ENCODE results near the gene ETFRF1.

ETFRF1 gene

DNA sequence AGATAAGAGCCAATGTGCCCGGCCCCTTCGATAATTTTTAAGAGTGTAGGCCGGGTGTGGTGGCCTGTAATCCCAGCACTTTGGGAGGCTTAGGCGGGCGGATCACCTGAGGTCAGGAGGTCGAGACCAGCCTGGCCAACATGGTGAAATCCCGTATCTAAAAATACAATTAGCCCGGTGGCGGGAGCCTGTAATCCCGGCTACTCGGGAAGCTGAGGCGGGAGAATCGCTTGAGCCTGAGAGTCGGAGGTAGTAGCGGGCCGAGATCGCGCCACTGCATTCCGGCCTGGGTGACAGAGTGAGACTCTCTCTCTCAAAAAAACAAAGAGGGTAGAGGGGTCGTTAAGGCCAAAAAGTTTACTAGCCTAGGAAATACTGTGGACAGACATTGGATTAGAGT is 53.1 kb downstream of the ETFRF1 start:
- H3K27me3 ChIP-seq (ENCODE audit: control insufficient read depth in 5 of 5, insufficient read depth in 4 of 5, low read length in 5 of 5), result no peaks in the 10 kb centered on the region
- peaks cover 0 to 6% (median 1%) of the 10 kb centered on the region in 5 donors for H3K36me3 ChIP-seq (ENCODE audit: control insufficient read depth in 5 of 5, insufficient read depth in 5 of 5, low read length in 5 of 5)
- no peak overlapping the region for H3K27ac ChIP-seq (ENCODE audit: low read depth, low read length)
- no peaks in the 10 kb centered on the region for H3K9me3 ChIP-seq (ENCODE audit: control insufficient read depth in 5 of 5, low read length in 5 of 5)
- peaks cover 3 to 26% (median 13%) of the 10 kb centered on the region in 5 donors for H3K4me1 ChIP-seq (ENCODE audit: control insufficient read depth in 5 of 5, insufficient read depth in 5 of 5, low read length in 5 of 5)
- no peak overlapping the region for H3K4me3 ChIP-seq (ENCODE audit: low read depth in 1 of 5, low read length in 5 of 5)
- H3K9ac ChIP-seq (ENCODE audit: low read length in 5 of 5), result no peak overlapping the region

DNA sequence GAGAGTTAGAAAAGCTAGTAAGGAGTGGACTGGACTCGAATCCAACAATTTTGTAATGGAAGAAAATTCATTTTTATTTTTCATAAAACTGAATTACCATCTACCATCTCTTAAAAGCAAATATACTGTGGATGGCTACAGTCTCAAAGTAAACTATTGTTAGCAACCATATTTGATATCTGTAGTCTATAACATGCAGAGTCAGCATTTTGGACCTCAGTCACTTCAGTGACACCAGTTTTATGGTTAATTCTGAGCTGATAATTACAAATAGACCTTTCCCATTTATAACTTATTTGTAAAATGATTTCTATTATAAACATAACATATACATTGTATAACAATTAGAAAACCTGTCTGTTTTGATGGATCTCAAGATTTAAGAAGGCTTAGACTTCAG is 53.7 kb downstream of the ETFRF1 start:
- Histone ChIP-seq H3K9ac (ENCODE audit: low read length in 5 of 5) (no peak overlapping the region), H3K9me3 (ENCODE audit: control insufficient read depth in 5 of 5, low read length in 5 of 5) (no peaks in the 10 kb centered on the region), H3K27me3 (ENCODE audit: control insufficient read depth in 5 of 5, insufficient read depth in 4 of 5, low read length in 5 of 5) (no peaks in the 10 kb centered on the region), H3K4me1 (ENCODE audit: control insufficient read depth in 5 of 5, insufficient read depth in 5 of 5, low read length in 5 of 5) (peaks cover 3 to 26% (median 13%) of the 10 kb centered on the region in 5 donors), H3K4me3 (ENCODE audit: low read depth in 1 of 5, low read length in 5 of 5) (no peak overlapping the region), H3K36me3 (ENCODE audit: control insufficient read depth in 5 of 5, insufficient read depth in 5 of 5, low read length in 5 of 5) (peaks cover 0 to 6% (median 0%) of the 10 kb centered on the region in 5 donors), H3K27ac (ENCODE audit: low read depth, low read length) (no peak overlapping the region)

DNA sequence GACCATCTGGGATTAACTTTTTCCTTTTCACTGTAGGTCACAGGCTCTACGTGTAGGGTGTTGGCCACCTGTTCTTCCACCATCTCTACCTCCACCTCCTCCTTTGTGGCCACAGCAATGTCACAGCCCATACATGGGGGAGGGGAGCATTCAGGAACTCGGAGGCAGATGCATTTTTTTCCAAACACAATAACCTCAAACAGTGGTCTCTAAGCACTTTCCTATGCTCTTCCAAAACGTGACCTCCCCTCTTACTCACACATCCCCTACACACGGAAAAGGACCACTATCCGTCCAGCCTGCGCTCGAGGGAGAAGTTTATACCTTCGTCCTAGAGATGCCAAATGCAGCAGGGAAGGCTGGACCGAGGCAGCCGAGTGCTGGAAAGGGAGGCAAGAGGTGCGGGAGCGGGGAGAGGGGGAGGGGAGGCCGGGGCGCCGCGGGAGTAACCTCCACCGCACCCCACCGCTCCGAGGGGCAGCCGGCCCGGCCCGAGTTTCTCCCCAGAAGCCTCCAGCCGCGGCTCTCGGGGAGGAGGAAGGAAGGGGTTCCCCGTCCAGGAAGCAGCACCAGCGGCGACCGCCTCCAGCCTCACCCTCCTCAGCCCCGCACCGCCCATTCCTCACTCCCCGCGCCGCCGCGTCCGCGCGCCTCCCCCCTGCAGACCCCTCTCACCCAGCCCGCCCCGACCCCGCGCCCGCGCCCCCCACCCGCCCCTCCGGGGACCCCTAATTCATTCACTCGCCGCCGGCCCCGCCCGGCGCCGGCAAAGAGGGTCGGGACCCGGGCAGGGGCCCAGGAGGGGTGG is 55.1 kb downstream of the ETFRF1 start:
- H3K4me3 ChIP-seq (ENCODE audit: low read depth in 1 of 5, low read length in 5 of 5), result peak overlapping the region; percentile 71 to 97 (median 86)
- H3K27ac ChIP-seq (ENCODE audit: low read depth, low read length), result peak overlapping the region; percentile 60
- H3K4me1 ChIP-seq (ENCODE audit: control insufficient read depth in 5 of 5, insufficient read depth in 5 of 5, low read length in 5 of 5), result peaks cover 3 to 26% (median 13%) of the 10 kb centered on the region in 5 donors
- H3K27me3 ChIP-seq (ENCODE audit: control insufficient read depth in 5 of 5, insufficient read depth in 4 of 5, low read length in 5 of 5), result no peaks in the 10 kb centered on the region
- H3K9ac ChIP-seq (ENCODE audit: low read length in 5 of 5), result peak overlapping the region; percentile 6 to 80 (median 74)
- no peaks in the 10 kb centered on the region for H3K9me3 ChIP-seq (ENCODE audit: control insufficient read depth in 5 of 5, low read length in 5 of 5)
- H3K36me3 ChIP-seq (ENCODE audit: control insufficient read depth in 5 of 5, insufficient read depth in 5 of 5, low read length in 5 of 5), result no peaks in the 10 kb centered on the region

DNA sequence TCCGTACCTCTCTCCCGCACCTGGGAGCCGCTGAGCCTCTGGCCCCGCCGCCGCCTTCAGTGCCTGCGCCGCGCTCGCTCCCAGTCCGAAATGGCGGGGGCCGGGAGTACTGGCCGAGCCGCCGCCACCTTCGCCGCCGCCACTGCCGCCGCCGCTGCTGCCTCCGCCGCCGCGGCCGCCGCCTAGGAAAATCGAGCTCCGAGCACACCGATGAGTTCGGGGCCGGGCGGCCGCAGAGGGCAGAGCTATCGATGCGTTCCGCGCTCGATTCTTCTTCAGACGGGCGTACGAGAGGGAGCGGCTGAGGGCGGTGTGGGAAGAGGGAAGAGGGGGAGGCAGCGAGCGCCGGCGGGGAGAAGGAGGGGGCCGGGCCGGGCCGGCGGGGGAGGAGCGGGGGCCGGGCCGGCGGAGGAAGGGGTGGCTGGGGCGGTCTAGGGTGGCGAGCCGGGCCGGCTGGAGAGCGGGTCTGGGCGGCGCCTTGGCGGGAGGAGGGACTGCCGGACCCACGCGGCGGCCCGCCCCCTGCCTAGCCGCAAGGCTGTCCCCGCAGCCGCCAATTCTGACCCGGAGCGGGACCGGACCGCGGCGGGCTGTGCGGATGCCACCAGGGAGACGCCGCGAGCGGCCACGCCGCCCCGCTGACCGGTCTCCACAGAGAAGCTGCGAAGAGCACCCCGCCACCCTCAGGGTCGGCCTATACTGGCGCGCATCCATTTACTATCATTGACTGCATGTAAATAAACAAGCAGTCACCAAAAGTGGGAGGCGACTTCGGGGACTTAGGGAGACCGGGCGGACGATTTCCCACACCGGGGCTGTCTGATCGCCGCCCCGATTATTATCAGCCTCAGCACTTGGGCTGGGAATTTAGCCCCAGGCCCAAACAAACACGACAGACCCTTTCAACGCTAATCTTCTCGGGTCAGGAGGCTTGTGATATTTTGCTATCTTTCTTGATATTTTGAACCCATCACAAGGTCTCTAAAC is 56.0 kb downstream of the ETFRF1 start, which contains the start of gene KRAS:
Gene KRAS, minus strand, starts transcription at position 186 of the 987 bp plus-strand sequence.
- H3K36me3 ChIP-seq (ENCODE audit: control insufficient read depth in 5 of 5, insufficient read depth in 5 of 5, low read length in 5 of 5), result no peaks in the 10 kb centered on the region
- peak within 1 kb of the TSS; percentile 60 for H3K27ac ChIP-seq (ENCODE audit: low read depth, low read length)
- H3K4me1 ChIP-seq (ENCODE audit: control insufficient read depth in 5 of 5, insufficient read depth in 5 of 5, low read length in 5 of 5), result peaks cover 3 to 26% (median 13%) of the 10 kb centered on the region in 5 donors
- no peaks in the 10 kb centered on the region for H3K9me3 ChIP-seq (ENCODE audit: control insufficient read depth in 5 of 5, low read length in 5 of 5)
- no peaks in the 10 kb centered on the region for H3K27me3 ChIP-seq (ENCODE audit: control insufficient read depth in 5 of 5, insufficient read depth in 4 of 5, low read length in 5 of 5)
- H3K9ac ChIP-seq (ENCODE audit: low read length in 5 of 5), result peak within 1 kb of the TSS; percentile 6 to 80 (median 76)
- peak within 1 kb of the TSS; percentile 75 to 97 (median 86) for H3K4me3 ChIP-seq (ENCODE audit: low read depth in 1 of 5, low read length in 5 of 5)

DNA sequence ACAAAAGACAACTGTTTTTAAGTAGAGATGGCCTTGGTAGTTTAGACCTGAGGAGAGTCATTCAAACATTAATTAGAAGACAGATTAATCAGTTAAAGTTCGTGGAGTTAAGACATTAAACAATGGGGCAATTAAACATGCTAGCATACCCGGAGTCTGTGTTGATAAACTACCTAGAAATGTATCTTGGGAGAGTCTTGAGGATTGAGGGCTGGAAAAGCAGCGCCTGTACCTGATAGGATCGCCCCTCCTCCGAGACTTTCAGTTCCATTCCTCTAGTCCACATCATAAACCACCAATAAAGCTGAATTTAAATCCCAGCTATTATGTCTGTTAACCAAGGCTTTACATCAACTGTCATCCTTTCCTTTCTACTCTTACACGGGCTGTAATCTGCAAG is 56.7 kb downstream of the ETFRF1 start:
- no peaks in the 10 kb centered on the region for H3K27me3 ChIP-seq (ENCODE audit: control insufficient read depth in 5 of 5, insufficient read depth in 4 of 5, low read length in 5 of 5)
- peaks cover 3 to 26% (median 13%) of the 10 kb centered on the region in 5 donors for H3K4me1 ChIP-seq (ENCODE audit: control insufficient read depth in 5 of 5, insufficient read depth in 5 of 5, low read length in 5 of 5)
- peak overlapping the region; percentile 55 for H3K27ac ChIP-seq (ENCODE audit: low read depth, low read length)
- H3K9me3 ChIP-seq (ENCODE audit: control insufficient read depth in 5 of 5, low read length in 5 of 5), result no peaks in the 10 kb centered on the region
- no peaks in the 10 kb centered on the region for H3K36me3 ChIP-seq (ENCODE audit: control insufficient read depth in 5 of 5, insufficient read depth in 5 of 5, low read length in 5 of 5)
- peak overlapping the region in 4 of 5 donors; percentile 55 to 77 (median 70) for H3K9ac ChIP-seq (ENCODE audit: low read length in 5 of 5)
- H3K4me3 ChIP-seq (ENCODE audit: low read depth in 1 of 5, low read length in 5 of 5), result peak overlapping the region; percentile 74 to 86 (median 83)

DNA sequence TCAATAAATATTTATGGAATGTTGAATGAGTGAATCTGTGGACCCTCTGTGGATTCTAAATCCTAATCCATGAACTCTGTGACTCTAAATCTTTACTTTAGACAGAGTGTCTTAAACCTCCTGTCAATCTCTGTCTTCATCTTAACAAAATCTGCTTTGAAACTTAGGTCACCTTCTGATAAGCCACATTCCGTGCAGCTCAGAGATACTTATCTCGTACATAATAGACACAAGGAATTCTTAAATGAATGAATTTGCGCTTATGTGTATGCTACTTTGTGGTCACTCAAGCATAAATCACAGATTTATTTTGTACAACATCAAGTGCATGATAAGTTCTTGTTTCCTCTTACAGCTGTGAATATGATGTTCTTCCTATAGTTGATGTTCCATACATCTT is 57.9 kb downstream of the ETFRF1 start:
- no peak overlapping the region for H3K27ac ChIP-seq (ENCODE audit: low read depth, low read length)
- no peak overlapping the region for H3K9ac ChIP-seq (ENCODE audit: low read length in 5 of 5)
- no peaks in the 10 kb centered on the region for H3K27me3 ChIP-seq (ENCODE audit: control insufficient read depth in 5 of 5, insufficient read depth in 4 of 5, low read length in 5 of 5)
- no peaks in the 10 kb centered on the region for H3K9me3 ChIP-seq (ENCODE audit: control insufficient read depth in 5 of 5, low read length in 5 of 5)
- peaks cover 3 to 22% (median 13%) of the 10 kb centered on the region in 5 donors for H3K4me1 ChIP-seq (ENCODE audit: control insufficient read depth in 5 of 5, insufficient read depth in 5 of 5, low read length in 5 of 5)
- no peaks in the 10 kb centered on the region for H3K36me3 ChIP-seq (ENCODE audit: control insufficient read depth in 5 of 5, insufficient read depth in 5 of 5, low read length in 5 of 5)
- H3K4me3 ChIP-seq (ENCODE audit: low read depth in 1 of 5, low read length in 5 of 5), result no peak overlapping the region

DNA sequence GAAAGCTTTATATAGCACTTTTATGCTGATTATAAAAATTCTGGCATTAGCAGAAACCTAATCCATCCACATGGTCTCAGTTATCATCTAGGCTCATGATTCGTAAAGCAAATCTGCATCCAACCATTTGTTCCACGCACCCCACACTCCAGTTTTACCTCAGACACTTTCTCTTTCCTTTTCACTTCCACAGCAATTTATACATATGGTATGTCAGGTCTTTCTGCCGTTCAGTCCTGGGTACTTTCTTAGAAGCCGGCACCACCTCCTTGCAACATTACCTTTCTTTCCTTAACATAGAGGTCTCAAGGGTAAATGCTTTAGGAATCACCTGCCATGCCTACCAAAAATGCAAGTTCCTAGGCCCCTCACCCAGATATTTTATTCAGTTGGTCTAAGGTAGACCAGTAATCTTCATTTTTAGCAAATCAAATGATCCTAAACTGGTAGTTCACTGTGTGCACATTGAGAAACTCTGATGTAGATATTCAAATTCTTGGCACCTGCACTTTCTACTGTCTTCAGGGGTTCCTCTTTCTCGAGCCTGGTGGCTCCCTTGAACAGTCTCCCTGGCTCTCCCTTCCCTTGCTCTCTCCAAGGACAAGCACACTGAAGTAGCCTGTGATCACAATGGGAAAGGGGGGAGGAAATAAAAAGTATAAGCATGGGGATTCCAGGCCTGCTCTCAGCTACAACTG is 58.5 kb downstream of the ETFRF1 start:
- Histone ChIP-seq H3K27ac (ENCODE audit: low read depth, low read length) (no peak overlapping the region), H3K4me3 (ENCODE audit: low read depth in 1 of 5, low read length in 5 of 5) (no peak overlapping the region), H3K9me3 (ENCODE audit: control insufficient read depth in 5 of 5, low read length in 5 of 5) (no peaks in the 10 kb centered on the region), H3K27me3 (ENCODE audit: control insufficient read depth in 5 of 5, insufficient read depth in 4 of 5, low read length in 5 of 5) (no peaks in the 10 kb centered on the region), H3K4me1 (ENCODE audit: control insufficient read depth in 5 of 5, insufficient read depth in 5 of 5, low read length in 5 of 5) (peaks cover 3 to 21% (median 13%) of the 10 kb centered on the region in 5 donors), H3K9ac (ENCODE audit: low read length in 5 of 5) (no peak overlapping the region), H3K36me3 (ENCODE audit: control insufficient read depth in 5 of 5, insufficient read depth in 5 of 5, low read length in 5 of 5) (no peaks in the 10 kb centered on the region)

DNA sequence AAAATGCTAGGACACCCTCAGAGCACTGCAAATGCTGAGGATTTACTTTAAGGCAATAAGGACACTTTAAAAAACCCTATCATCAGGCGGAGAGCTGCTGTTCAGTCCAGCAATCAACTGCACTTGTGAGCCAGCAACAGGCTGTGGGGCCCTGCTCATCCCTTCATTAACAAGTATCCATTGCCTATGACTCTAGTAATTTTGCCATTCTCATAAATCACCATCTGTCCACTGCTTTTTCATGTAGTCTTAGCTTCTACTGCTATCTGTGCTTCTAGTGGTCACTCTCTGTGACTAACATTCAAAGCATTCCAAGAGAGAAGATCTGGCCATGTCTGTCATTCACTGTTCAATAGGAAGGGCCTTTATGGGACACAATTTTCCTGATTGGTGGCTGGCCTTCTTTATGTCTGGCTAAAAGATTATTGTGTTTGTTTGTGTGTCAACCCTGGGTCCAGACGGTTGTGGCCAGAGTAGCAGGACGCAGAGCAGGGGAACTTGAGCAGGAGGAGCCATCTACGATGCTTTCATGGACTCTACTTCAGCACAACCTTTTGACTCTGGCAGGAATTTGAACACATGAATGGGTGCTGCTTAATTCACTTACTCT is 59.3 kb downstream of the ETFRF1 start:
- Histone ChIP-seq H3K27me3 (ENCODE audit: control insufficient read depth in 5 of 5, insufficient read depth in 4 of 5, low read length in 5 of 5) (no peaks in the 10 kb centered on the region), H3K36me3 (ENCODE audit: control insufficient read depth in 5 of 5, insufficient read depth in 5 of 5, low read length in 5 of 5) (no peaks in the 10 kb centered on the region), H3K4me1 (ENCODE audit: control insufficient read depth in 5 of 5, insufficient read depth in 5 of 5, low read length in 5 of 5) (peaks cover 3 to 15% (median 11%) of the 10 kb centered on the region in 5 donors), H3K9ac (ENCODE audit: low read length in 5 of 5) (no peak overlapping the region), H3K27ac (ENCODE audit: low read depth, low read length) (no peak overlapping the region), H3K4me3 (ENCODE audit: low read depth in 1 of 5, low read length in 5 of 5) (no peak overlapping the region), H3K9me3 (ENCODE audit: control insufficient read depth in 5 of 5, low read length in 5 of 5) (no peaks in the 10 kb centered on the region)
